Glomerular visceral epithelial cell (primary cell): ENCODE data around the gene PRODH.
"Not testable (repeated sequence)": the region's sequence is repeated elsewhere in the genome, so short reads cannot be mapped to it uniquely, and the experiment has no call there.

Experiments
- DNase-seq: peaks from one replicate; pipeline ENCODE4 v3.0.0-alpha.2; 2016; ENCODE audit errors: extremely low spot score

PRODH gene

DNA sequence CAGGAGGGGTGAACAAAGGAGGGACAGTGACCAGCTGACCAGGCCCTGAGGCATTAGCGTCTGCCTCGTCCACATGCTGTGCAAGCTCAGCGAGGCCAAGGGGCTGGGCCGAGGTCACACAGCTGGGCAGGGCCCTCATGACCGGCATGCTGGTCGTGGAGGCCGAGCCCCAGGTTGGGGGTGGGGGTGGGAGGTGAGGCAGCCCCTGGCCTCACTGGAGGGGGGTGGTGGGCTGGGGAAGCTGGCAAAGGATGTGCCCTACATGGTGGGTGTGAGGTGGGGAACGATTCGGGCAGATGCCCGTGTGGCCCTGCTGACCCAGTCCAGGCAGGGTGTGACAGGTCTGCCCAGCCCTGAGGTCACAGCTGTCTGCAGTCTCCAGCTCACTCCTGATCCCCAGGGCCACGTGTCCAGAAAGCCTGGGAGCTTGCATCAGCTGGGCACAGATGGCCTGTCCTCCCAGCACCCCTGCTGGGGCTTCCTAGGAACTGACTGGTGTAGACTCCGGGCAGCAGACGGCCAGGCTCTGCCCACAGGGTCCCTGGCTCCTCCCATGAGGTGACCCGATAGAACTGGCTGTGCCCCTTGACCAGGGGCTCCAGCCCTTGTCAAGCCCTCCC, 31.4 kb upstream of the PRODH start:
- DNase-seq = not testable (repeated sequence)

GRCh38 chr22:18966748-18967147, 30.7 kb upstream of the PRODH start:
- no peak for DNase-seq

GRCh38 chr22:18965526-18966421, 29.7 kb upstream of the PRODH start:
- no peak for DNase-seq

DNA sequence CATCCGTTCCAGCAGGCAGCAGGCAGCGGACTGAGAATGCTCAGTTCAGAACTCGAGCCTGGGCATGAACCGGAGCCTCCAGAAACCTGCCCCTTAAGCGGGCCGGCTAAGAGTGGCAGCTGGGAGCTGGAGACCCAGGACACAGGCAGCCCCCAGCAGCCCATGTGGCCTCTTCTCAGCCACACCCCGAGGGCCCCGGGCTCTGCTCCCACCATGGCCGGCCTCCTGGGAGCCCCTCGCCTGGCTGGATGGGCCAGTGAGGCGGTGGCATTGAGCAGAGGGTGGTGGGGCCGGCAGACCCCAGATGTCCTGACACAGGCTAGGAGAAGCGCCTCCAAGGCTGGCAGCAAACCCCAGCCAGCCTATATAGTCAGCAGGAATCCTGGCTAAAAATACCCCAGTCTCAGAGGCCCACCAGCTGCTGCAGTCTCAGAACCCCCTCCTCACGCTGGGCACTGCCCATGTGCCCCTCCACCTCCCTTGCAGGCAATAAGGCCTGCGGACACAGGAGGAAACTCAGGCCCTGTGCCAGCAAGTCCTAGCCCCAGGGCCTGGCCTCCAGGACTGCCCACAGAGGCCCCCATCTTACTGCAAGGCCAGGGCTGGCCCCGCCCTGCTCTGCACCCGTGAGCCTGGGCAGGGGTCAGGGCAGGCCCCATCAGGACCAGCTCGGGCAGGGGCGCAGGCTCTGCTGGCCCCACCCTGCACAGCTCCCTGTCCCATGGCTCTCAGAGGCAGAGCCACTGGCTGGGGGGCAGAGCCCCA, 28.6 kb upstream of the PRODH start:
- not testable (repeated sequence) for DNase-seq

DNA sequence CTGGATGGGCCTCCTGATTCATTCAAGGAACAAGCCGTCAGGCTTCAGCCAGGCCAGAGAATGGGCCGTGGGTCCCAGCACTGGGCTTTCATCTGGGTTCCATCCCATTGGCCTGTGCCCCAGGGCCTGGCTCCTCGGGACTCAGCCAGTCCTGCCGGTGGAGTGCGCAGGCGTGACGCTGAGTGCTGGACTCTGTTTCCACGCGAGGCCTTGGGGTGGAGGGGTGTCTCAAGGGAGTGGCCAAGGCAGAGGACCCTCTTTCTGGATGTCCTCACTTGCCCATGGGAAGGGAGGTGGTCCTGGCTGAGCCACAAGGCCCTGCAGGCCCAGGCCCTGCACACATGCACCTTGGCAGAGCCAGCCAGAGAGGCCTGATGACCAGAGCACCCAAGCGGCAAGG, 28.0 kb upstream of the PRODH start:
- not testable (repeated sequence) for DNase-seq

DNA sequence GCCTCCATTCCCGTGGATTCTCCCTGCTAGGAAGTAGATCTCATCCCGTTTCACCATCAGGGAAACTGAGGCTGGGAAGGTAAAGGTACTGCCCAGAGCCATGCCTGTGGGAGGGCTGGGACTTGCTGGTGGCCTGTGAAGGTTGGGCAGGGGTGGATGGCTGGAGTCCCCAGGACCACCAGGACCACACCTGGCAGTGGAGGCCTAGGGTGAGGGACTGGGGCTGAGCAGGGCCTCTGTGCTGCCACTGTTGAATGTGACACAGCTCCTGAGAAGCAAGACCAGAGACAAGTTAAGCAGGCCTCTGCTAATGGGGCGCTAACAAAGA, 26.2 kb upstream of the PRODH start:
- DNase-seq = no peak

DNA sequence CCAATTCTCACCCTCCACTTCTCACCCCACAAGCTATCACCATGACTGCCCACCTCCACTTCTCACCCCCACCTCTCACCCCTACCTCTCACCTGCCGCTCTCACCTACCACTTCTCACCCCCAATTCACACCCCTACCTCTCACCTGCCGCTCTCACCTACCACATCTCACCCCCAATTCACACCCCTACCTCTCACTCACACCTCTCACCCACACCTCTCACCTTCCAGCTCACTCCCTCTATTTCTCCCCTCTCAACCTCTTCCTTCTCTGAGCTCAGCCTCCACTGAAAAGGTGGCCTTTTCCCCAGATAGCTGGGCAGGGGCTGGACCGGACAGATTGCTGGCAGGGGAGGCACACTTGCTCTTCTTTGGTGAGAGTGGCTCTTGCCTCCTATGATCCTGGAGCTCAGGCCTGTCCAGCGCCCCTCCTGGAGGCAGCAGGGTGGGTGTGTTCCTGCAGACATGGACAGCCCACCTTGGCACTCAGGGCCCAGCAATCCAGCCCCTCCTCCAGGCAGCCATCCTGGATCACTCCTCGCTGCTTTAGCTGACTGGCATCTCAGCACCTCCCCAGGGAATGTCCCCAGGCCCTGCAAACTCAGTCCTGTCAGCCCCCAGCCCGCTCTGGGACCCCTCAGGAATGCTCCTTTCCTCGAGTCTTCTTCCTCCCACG, 25.7 kb upstream of the PRODH start:
- DNase-seq = not testable (repeated sequence)

DNA sequence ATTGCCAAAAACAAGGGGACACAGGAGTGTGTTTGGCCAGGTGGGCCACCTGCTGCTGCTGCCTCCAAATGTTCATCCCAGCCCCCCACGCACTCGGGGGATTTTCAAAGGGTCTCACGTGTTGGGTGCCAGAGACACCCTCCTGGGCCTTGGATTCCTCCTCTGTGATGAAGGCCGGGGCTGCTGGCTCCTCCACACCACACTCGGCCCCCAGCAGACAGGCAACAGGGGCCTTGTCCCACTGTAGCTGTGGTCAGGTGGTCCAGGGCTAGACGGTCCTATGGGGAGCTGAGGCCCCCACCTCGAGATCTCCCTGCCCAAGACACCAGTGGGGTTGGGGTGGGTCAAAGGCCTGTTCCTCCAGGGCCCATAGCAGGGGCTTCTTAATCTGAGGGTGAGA, 25.1 kb upstream of the PRODH start:
- not testable (repeated sequence) for DNase-seq

GRCh38 chr22:18960166-18960820, 24.2 kb upstream of the PRODH start:
- not testable (repeated sequence) for DNase-seq

- not testable (repeated sequence) for DNase-seq
These were observed 23.6 kb upstream of the PRODH start for GRCh38 chr22:18959741-18960140.

DNA sequence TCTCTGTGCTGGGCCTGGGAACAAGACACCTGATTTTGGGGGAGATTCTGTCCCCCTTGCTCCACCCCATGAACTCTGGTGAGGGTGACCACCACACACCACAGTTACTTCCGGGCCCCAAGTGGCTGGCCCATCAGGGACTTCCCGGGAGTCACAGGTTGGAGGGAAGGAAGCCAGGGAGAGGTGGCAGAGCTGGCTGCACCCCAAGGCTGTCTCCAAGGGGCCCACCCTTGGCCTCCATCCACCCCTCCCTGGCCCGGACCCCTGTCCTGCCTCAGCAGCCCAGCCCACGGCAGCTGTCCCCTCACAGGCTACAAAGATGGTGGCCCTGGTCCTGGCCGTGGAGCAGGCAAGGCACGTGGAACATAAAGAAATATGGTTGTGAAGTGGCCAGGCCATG, 23.2 kb upstream of the PRODH start:
- DNase-seq = not testable (repeated sequence)

DNA sequence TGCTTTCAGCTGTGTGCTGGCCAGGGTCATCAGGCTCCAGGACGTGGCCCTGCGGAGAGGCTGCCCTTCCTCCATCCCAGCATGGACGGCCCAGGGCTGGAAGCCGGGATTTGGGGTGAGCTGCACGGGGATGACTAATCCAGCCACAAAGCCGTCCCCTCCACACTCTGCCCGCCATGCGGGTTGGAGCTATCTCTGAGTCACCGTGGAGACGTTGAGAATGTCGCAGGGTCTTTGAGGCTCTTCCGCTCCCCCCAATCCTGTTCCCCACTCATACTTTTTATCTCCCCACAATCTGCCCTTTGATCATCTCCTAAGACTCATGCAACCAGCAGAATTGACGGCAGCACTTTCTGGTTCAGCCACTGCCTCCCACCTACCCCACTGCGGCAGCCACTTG, 22.6 kb upstream of the PRODH start:
- not testable (repeated sequence) for DNase-seq

GRCh38 chr22:18958321-18958705, 22.2 kb upstream of the PRODH start:
- DNase-seq = not testable (repeated sequence)

DNA sequence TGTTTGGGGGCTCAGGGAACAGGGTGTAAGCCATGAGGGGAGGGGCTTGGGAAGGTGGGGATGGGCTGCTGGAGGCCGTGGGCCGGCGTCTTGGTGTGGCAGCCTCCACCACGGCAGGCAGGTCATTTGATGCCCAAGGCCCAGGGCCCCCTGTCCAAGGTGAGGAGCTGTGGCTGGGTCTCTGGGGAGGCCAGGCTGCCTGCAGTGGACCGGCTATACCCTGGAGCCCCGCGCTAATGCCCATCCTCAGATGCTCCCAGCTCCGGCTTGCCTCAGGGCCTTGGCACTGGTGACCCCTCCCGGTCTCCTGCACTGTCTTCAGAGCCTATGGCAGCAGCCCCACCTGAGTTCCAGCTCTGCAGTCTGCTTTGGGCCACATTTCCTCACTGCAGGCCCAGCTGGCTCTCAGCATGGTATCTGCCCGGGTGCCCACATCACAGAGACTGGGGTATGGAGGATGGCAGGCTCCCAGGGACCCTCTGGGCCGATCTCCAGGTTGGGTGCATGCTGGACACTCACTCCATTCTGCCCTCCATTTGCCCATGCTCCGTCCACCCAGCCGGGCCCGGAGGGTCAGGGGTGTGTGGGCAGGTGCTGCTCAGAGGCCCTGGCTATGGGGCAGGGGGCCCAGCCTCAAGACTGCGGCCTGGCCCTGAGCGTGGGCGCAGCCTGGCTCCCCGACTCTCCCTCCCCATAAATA, 21.7 kb upstream of the PRODH start:
- DNase-seq = not testable (repeated sequence)

DNA sequence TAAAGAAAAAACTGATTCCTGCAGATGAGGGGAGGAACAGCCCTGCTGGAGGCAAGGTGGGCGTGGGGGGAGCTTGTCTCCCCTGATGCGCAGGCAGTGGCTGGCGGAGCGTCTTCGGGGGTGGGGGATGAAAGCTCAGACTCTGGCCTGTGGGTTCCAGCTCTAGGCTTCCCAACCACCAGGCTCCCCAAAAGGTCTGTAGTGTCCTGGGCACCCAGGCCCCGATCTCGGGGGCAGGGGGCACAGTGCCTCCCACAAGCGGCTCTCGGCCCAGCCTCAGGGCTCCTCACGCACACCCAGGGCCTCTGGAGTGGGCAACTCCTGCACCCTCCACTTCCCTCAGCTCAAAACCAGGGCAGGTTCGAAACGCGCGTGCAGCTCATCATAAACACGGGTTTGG, 20.9 kb upstream of the PRODH start:
- DNase-seq = not testable (repeated sequence)

DNA sequence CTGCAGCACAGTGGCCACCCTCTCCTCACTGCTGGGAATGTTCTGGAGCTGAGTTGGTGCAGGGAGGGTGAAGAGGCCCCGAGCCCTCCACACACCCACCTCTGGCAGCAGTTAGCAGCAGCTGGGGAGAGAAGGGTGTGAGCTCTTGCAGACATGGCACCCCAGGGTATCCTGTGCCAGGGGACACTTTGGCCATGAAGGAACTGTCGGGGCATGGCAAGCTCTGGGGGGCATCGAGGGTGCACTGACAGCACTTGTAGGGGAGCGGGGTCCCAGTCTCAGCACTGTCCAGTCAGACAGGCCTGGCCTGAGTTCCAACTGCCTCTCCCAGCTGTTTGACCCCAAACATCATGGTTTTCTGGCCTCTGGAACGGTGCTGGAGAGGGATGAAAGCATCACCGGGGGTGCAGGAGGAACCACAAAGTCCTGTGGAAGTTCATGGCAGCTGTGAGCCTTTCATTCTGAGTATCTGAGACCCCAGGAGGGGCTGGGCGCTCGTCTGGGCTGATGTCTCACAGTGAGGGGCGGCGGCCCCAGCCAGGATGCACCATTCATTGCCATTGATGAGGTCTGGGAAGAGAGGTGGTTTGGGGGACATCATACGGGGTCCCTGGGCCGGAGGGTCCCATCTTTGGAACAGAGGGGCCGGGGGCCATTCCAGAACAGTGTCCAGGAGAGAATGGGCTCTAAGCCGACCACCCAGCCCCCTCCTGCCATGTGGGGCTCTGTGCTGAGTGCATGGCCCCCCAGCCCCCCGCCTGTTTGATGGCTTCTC, 20.2 kb upstream of the PRODH start:
- DNase-seq = not testable (repeated sequence)

DNA sequence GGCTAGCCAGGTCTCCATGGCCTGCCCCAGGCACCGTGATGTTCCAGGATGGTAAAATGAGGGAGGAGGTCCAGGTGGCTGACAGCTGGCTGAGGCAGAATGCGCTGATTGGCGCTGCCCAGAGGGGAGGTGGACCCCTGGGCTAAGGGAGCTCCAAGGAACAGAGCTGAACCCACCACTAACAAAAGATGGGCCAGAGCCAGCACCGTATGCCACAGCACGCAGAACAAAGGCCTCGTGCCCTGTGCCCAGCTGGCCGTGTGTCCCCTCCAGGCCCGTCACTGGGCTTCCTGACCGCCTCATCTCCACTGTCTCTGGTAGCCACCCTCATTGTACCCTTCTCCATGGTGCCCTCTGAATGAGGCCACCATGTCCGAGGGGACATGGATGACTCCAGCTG, 19.6 kb upstream of the PRODH start:
- no peak for DNase-seq

- no peak for DNase-seq
These were observed 19.0 kb upstream of the PRODH start for GRCh38 chr22:18954990-18955571.

DNA sequence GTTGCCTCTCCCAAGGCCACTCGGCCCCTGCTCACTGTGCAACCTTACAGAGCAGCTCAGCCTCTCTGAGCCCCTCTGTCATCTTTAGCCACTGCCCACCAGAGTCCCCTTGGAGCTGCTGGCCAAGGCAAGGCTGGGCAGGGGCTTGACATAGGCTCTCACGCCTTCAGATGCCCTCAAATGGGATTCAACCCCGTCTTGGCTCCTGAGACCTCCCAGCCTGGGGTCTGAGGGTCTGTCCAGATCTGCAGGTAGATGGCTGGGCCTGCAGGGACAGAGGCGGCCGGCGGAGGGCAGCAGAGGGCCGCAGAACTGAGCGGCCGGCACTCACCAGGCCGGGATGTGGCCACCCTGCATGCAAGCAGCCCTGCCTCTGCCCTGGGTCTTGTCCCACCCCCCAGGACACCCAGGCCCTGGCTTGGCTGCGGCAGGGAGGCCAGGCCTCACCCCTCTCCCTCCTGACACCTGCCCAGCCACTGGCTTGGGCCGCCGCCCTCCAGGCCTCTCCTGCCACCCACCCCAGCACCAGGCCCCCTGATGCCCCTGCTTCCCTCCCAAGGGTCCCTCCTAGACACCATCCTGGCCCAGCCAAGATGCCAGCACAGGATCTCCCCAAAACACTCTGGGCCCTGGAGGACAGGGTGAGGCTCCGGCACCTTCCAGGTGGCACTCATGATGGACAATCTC, 18.4 kb upstream of the PRODH start:
- peak; percentile 56 for DNase-seq
